GM19099 (cell line): Measurements from ENCODE around the gene PDE4D.

Experiments
- POLR2A ChIP-seq: IDR thresholded peaks from 3 replicates; pipeline ENCODE4 v1.6.1; 2011; ENCODE audit warnings: low read depth; ENCODE audit not compliant: insufficient read length; ENCODE audit errors: extremely low read depth

PDE4D gene

GRCh38 chr5:59693492-59694309 is 199.8 kb downstream of the PDE4D start:
- TF ChIP-seq POLR2A, result no peak

DNA sequence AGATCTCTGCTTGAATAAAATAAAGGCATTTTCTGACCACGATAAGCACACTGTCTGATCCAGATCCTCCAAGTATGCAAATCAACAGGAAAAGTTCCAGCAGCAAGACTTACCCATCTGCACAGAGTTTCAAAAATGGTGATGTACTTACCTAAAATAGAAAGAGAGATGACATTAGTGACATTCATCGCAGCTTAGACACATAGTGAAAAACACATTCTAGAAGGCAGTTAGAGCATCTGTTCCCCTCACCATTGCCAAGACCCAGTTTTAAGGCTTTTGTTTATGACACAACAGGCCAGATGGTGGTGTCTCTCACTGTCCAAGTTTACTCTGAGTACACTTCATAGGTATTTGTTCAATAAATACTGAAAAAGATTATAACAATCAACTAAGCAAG is 207.7 kb downstream of the PDE4D start:
- no peak for TF ChIP-seq POLR2A

DNA sequence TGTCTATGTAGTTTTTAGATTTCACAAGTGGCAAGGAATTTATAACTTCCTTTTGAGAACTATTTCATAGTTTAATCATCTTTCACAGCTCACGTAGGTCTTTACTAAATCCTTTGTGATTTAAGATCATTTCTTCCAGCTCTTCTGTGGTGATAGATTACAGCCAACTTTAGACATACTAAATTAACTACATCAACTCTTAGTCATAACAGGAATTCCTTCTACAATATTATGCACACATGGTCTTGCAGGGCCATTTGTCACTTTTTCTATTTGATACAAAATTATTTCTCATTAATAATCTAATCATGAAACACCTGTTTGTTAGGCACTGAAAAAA is 208.4 kb downstream of the PDE4D start:
- TF ChIP-seq POLR2A, result no peak

DNA sequence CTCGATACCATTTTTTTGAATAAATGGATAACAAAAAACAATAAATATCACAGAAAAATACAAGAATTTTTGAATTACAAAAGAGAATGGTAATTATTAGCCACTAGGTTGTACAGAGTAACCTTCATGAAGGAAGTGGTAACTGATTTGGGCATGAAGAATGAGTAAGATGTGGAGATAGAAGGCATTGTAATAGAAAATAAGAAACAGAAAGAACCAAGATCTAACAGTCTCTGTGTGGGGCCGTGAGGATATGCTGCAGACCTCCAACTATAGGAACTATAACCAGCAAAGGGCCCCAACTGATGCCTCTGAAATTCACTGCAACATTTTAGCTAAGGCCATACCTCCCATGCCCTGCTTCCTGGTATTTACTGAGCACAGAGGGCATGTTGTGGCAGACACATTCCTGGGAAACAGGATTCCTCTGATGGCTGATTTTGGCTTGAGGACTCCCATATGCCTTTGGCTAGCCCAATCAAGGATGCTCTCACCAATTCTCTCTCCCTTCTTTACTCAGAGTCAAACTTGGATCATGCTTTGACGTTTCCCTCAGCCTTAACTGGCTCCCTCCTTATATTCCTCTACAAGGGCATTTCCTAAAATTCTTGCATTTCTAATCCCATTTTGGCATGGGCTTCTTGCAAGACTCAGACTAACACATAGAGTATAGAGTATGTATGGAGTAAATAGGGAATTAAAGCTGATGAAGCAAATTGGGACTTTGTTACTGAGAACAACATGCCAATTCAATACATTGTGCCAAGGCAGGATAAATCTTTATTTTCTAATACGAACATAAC is 208.9 kb downstream of the PDE4D start:
- no peak for TF ChIP-seq POLR2A

DNA sequence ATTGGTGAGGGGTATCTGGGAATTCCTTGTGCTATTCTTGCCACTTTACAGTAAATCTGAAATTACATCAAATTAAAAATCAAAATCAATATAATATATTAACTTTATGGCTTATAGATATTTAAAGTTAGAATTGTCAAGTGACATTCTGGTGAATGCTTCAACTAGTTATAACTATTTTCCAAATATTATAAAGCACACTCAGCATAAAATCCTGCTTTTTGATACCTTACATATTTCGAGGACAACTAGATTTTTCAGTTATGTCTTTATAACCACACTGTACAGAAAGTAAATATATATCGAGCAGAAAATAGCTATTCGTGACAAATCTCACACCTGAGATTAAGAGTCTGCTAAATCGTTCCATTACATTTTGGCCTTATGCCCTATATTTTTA is 210.2 kb downstream of the PDE4D start:
- TF ChIP-seq POLR2A, result no peak

DNA sequence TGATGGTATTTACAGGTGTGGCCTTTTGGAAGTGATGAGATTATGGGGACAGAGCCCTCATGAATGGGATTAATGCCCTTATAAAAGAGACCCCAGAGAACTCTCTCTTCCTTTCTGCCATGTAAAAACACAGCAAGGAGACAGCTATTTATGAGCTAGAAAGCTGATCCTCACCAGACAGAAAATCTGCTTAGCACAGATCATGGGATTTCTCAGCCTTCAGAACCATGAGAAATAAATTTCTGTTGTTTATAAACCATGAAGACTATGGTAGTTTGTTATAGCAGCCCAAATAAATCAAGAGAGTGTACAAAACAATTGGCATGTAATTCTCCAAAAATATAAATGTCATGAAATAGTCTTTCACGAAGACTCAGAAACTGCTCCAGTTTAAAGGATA is 211.0 kb downstream of the PDE4D start:
- TF ChIP-seq POLR2A, result no peak

DNA sequence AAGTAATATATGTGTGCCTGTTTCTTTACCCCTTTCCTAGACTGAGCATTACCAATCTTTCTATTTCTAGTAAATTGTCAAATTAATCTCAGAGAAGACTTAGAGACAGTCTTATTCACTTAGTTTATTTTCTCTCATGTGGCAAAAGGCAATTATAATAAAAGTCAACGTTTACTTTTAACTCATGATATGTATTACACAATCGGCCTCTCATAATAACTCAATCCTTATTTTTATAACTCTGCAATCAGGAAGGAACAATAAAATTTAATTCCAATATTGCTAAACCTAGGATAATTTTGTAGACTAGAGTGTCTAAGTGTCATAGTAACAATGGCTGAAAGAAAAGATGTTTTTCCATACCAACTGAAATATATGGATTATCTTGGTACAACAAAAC is 214.6 kb downstream of the PDE4D start:
- no peak for TF ChIP-seq POLR2A

GRCh38 chr5:59674763-59675162 is 218.8 kb downstream of the PDE4D start:
- no peak for TF ChIP-seq POLR2A

GRCh38 chr5:59673438-59674058 is 220.0 kb downstream of the PDE4D start:
- TF ChIP-seq POLR2A, result no peak

GRCh38 chr5:59666440-59667068 is 227.0 kb downstream of the PDE4D start:
- no peak for TF ChIP-seq POLR2A

DNA sequence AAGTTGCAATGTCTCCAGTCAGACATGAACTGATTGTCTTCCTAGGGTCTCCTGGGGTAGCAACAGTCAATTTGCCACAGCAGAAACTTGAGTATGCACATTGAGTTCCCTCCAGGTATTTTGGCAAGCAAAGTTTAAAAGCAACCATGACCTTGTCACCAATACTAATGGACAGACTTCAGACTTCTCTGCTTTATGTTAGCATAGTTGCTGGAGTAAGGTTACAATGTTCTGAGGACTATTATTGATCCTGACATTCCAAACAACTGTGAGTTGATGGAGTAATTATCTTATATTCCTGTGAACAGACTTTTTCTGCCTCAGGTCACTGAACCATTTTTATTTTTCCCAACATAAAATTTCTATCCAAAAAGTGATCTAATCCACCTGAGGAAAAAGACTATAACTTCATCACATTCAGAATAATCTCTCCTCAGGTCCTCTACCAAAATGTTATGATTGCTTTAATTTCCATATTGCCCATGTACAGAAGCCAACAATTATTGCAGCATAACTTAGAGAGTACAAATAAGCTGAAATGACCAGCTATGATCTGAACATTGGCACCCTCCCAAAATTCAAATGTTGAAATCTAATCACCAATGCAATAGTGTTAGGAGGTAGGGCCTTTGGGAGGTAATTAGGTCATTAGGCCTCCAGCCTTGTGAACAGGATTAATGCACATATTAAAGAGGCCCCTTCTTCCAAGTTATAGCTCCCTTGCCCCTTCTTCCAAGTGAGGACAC is 228.3 kb downstream of the PDE4D start:
- no peak for TF ChIP-seq POLR2A

DNA sequence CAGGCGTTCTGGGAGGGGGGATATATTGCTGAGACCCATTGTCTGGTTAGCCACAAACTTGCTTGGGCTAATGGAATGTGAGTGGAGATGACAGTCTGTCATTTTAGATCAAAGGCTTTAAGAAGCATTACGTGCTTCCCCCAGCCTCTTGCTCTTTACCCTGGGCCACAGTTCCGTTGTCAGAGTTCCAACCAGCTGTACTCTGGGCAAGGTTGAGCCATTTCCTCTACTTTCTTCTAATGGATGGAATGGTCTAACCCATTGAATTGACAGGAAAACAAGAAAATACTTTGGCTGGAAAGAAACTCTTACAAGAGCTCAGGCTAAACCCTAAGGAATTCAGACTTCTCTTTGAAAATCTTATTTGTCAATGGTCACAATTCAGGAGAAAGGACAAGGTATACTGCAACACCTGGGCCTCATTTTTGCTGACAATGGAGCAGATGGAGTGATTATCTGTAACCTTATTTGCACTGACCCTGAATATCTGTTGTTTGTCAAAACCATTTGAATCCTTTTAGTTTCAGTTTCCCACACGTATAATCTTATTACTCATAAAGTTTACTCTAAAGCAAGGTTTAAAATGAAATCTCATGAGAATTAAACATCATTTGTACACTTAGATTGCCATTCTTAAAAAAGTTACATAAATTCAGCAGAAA is 231.4 kb downstream of the PDE4D start:
- no peak for TF ChIP-seq POLR2A

DNA sequence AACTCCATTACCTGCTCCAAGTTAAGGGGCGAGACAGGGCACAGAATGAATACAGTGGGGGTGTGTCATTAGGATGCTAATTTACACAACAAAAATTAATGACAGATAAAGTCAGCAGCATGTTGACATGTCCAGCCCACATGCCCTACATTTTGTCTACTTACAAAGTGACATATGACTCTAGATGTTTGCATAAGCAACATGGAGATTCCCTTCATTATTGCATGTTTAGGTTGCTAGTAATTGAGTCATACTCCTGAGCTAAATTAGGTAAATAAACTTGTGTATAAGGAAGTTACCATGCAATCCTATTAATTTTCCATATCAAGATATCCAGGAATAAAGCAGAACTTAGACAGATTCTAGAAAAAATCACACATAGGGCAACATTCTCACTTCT is 232.2 kb downstream of the PDE4D start:
- no peak for TF ChIP-seq POLR2A

DNA sequence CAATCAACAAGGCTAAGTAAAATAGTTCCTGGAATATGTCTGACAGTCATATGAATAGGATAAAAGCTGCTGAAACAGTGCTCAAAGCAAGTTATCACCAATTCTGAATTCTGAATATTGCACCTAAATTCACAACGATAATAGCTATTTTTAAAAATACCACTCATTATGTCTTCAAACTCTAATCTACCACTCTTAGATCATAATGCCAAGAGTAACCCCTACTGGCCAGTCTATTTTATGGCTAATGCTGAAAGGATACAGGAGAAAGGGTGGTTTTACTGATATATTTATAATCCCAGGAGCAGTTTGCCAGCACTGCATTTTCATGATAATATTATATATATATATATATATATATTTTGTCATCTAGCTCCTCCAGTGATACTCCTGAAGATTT is 232.8 kb downstream of the PDE4D start:
- no peak for TF ChIP-seq POLR2A
